Measurements from ENCODE around the gene PDAP1.

DNA sequence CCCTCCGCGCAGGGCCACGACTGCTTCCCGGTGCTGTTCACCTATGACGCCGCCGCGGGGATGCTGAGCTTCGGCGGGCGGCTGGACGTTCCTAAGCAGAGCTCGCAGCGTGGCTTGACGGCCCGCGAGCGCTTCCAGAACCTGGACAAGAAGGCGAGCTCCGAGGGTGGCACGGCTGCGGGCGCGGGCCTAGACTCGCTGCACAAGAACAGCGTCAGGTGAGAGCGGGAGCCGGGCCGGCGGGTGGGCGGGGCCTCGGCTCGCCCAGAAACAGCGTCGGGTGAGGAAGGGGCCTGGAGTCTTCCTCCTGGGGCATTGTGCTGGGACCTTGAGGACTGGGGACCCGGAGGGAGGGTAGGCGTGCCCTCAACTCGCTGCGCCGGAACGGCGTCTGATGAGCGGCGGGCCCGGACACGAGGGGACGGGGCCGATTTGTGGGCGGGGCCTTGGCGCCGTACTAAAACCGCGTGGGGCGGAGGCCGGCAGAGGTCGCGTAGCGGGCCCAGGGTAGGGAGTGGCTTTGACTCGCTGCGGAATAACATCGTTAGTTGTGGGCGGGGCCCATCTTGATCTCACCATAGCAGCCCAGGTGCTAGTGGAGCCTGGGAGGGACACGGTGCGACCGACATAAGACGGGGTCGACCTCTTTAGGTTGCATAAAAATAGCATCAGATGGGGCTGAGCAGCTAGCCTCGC lies 15.6 kb downstream of the PDAP1 start:
- TF ChIP-seq ZNF274 (IDR thresholded peaks at IDR 0.05; ENCODE audit: low read depth, low read length) (no peak), TCF7L2 (IDR thresholded peaks at IDR 0.05; ENCODE audit: borderline replicate concordance, extremely low read depth, insufficient read depth, insufficient read length) (no peak), YY1 (IDR thresholded peaks at IDR 0.05; ENCODE audit: extremely low read depth, insufficient replicate concordance, low read depth, low read length) (no peak), SIN3A (IDR thresholded peaks at IDR 0.05; ENCODE audit: low read depth) (no peak)
- TF ChIP-seq, protein P1, sequence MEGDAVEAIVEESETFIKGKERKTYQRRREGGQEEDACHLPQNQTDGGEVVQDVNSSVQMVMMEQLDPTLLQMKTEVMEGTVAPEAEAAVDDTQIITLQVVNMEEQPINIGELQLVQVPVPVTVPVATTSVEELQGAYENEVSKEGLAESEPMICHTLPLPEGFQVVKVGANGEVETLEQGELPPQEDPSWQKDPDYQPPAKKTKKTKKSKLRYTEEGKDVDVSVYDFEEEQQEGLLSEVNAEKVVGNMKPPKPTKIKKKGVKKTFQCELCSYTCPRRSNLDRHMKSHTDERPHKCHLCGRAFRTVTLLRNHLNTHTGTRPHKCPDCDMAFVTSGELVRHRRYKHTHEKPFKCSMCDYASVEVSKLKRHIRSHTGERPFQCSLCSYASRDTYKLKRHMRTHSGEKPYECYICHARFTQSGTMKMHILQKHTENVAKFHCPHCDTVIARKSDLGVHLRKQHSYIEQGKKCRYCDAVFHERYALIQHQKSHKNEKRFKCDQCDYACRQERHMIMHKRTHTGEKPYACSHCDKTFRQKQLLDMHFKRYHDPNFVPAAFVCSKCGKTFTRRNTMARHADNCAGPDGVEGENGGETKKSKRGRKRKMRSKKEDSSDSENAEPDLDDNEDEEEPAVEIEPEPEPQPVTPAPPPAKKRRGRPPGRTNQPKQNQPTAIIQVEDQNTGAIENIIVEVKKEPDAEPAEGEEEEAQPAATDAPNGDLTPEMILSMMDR (IDR thresholded peaks at IDR 0.05 in 2 of 3, conservative IDR thresholded peaks at IDR 0.05 in 1 of 3; ENCODE audit: borderline replicate concordance in 1 of 3, insufficient read depth in 1 of 3, low read depth in 2 of 3, low read length in 2 of 3), result no peak
- TF ChIP-seq, protein P2, sequence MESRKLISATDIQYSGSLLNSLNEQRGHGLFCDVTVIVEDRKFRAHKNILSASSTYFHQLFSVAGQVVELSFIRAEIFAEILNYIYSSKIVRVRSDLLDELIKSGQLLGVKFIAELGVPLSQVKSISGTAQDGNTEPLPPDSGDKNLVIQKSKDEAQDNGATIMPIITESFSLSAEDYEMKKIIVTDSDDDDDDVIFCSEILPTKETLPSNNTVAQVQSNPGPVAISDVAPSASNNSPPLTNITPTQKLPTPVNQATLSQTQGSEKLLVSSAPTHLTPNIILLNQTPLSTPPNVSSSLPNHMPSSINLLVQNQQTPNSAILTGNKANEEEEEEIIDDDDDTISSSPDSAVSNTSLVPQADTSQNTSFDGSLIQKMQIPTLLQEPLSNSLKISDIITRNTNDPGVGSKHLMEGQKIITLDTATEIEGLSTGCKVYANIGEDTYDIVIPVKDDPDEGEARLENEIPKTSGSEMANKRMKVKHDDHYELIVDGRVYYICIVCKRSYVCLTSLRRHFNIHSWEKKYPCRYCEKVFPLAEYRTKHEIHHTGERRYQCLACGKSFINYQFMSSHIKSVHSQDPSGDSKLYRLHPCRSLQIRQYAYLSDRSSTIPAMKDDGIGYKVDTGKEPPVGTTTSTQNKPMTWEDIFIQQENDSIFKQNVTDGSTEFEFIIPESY (IDR thresholded peaks at IDR 0.05; ENCODE audit: extremely low read depth, insufficient replicate concordance, low read length), result no peak
